ENCODE results near the gene LEKR1.

DNA sequence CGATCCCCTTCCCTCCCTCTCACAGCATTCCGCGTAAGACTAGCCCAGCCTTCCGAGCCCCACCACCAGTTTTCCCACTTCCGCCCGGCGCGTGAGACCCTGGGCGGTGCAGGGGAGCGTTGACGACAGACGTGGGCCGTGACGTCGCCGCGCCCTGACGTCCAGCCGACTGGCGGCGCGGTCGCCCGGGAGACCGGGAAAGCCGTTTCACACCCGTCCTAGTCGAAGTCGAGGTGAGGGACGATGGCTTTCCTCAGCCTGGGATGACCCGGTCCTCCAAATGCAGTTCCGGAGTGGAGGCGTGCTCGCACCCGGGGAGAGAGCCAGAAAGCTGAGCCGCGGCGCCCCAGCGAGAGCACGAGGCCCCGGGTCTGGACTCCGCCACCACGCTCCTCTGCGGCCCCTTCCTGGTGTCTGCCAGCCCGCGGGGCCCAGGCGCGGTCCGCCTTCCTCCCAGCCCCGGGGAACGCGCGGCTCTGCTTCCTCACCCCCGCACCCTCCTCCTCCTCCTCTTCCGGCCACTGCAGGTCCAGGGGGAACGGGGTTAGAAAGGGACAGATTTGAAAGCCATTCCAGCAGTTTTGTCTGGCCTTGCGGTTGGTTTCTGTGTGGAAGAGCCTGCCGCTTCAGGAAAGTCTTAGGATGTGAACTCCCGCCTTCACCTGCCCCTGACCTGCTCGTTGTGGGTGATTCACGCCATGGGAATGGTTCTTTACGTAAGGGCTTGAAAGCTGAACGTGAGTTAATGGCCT, at the start of gene LEKR1:
- no peak for TF ChIP-seq SIN3A (IDR thresholded peaks at IDR 0.05; ENCODE audit: borderline replicate concordance, insufficient read depth, low read length)
- TF ChIP-seq POLR2AphosphoS5 (IDR thresholded peaks at IDR 0.05; ENCODE audit: low read depth, low read length), result no peak
- TF ChIP-seq FOXP2 (optimal IDR thresholded peaks at IDR 0.05; ENCODE audit: borderline replicate concordance, extremely low read depth, extremely low read length, insufficient read depth), result no peak
- no peak for TF ChIP-seq TAF1 (IDR thresholded peaks at IDR 0.05; ENCODE audit: borderline replicate concordance, insufficient read depth, low read length)

Data from PFSK-1 (cell line).